HepG2 (cell line): ENCODE measurements around the gene HS6ST1. TPM values are rescaled to one million over a fixed set of nuclear protein-coding genes. Genes with fewer than 3 reads are reported as not detected.
A peak's percentile ranks its signal among the peaks of the same experiment; 100 is the strongest.

Source experiments
- ATAC-seq: fragments of 200-7000 bp; cut with Tn5 transposase; 3 replicates; pipeline ENCODE4 v1.9.1; 2020; ENCODE audit warnings: mild to moderate bottlenecking, moderate library complexity
- BruUV-seq: library from RNA; stranded (reverse); fragments of 400-500 nt; replicated peaks from 2 replicates; lab custom pipeline; 2021; lab: Mats Ljungman, UMichigan
- CTCF ChIA-PET: fragments of 300-600 bp; formaldehyde crosslinking; extraction: SDS; loops from one replicate; lab custom pipeline; 2021; ENCODE audit warnings: low total read pairs, inconsistent platforms, low intra/inter-chr PET ratio; lab: Yijun Ruan, JAX
- POLR2A ChIA-PET: fragments of 350-600 bp; sonication (Branson Sonifier 250); formaldehyde crosslinking; loops from one replicate; lab custom pipeline; 2020; ENCODE audit warnings: antibody characterized with exemption, inconsistent platforms; lab: Yijun Ruan, JAX
- DNase-seq: peaks from one replicate; pipeline ENCODE4 v3.0.0-alpha.2; 2015; ENCODE audit warnings: low spot score
- FAIRE-seq: peaks from 3 replicates; lab custom pipeline; 2011; peaks lifted over from hg19 to GRCh38; lab: Jason Lieb, UNC
- H2AFZ ChIP-seq: one replicate; pipeline ENCODE4 v1.6.1; 2011; ENCODE audit warnings: low read length, inconsistent platforms
- H3K27ac ChIP-seq: fragments of 300-600 bp; 3 replicates; pipeline ENCODE4 v1.8.0; 2011; ENCODE audit warnings: mixed run types, mild to moderate bottlenecking, mixed read lengths, low read length, inconsistent platforms; ENCODE audit not compliant: insufficient read depth; ENCODE audit errors: extremely low read length
- H3K27me3 ChIP-seq, 2 experiments: fragments of 200-600 bp in 1 of 2; 2 replicates in 1 of 2; 3 replicates in 1 of 2; pipeline versions ENCODE4 v1.6.0 to v1.8.0; 2011; ENCODE audit warnings: low read length in 2 of 2, mild to moderate bottlenecking in 2 of 2, moderate library complexity in 2 of 2, inconsistent platforms in 1 of 2; ENCODE audit not compliant: insufficient read depth in 2 of 2, control insufficient read depth in 1 of 2
- H3K36me3 ChIP-seq, 2 experiments: fragments of 200-600 bp in 1 of 2; replicated peaks in 1 of 2; 2 replicates in 1 of 2; 3 replicates in 1 of 2; pipeline versions ENCODE4 v1.5.1 to v1.8.0; 2011; ENCODE audit warnings: low read length in 2 of 2, inconsistent platforms in 1 of 2; ENCODE audit not compliant: insufficient read depth in 2 of 2, control insufficient read depth in 1 of 2
- H3K4me1 ChIP-seq: 2 replicates; pipeline ENCODE4 v1.5.1; 2012; ENCODE audit warnings: low read length, inconsistent platforms; ENCODE audit not compliant: insufficient read depth
- H3K4me2 ChIP-seq: 2 replicates; pipeline ENCODE4 v1.6.0; 2011; ENCODE audit warnings: low read depth, low read length, inconsistent platforms
- H3K4me3 ChIP-seq, 3 experiments: fragments of 200-600 bp in 1 of 3; sonication (generic), shearing (Covaris generic) in 1 of 3; replicated peaks in 1 of 3; 2 replicates each; pipeline ENCODE4 v1.5.1; 2011 to 2016; ENCODE audit warnings: low read length in 3 of 3, inconsistent platforms in 2 of 3, low read depth in 2 of 3, mild to moderate bottlenecking in 2 of 3, control low read depth in 1 of 3, mixed read lengths in 1 of 3; ENCODE audit not compliant: insufficient read depth in 1 of 3
- H3K79me2 ChIP-seq: one replicate; pipeline ENCODE4 v1.6.1; 2011; ENCODE audit warnings: low read length, inconsistent platforms; ENCODE audit not compliant: insufficient read depth
- H3K9ac ChIP-seq: 2 replicates; pipeline ENCODE4 v1.6.0; 2011; ENCODE audit warnings: mild to moderate bottlenecking, low read depth, low read length, inconsistent platforms; ENCODE audit not compliant: insufficient read depth
- H3K9me3 ChIP-seq: 2 replicates; pipeline ENCODE4 v1.5.1; 2012; ENCODE audit warnings: mild to moderate bottlenecking, low read length
- H4K20me1 ChIP-seq: 2 replicates; pipeline ENCODE4 v1.6.0; 2011; ENCODE audit warnings: inconsistent platforms, mild to moderate bottlenecking, low read length, moderate library complexity; ENCODE audit not compliant: insufficient read depth
- ATF1 ChIP-seq: IDR thresholded peaks from 2 replicates; pipeline ENCODE4 v1.6.1; 2016; ENCODE audit warnings: mild to moderate bottlenecking, control low read depth
- CENPT ChIP-seq: sonication (generic); formaldehyde crosslinking; IDR thresholded peaks from 2 replicates; pipeline ENCODE4 v1.8.0; 2022; ENCODE audit warnings: low read depth, mild to moderate bottlenecking, moderate library complexity, missing genetic modification reagents
- HOXD1 ChIP-seq: sonication (generic); formaldehyde crosslinking; IDR thresholded peaks from 2 replicates; pipeline ENCODE4 v1.5.0; 2020; ENCODE audit warnings: missing genetic modification reagents
- IKZF1 ChIP-seq: fragments of 450-650 bp; IDR thresholded peaks from 2 replicates; pipeline ENCODE4 v1.7.1; 2016
- KLF6 ChIP-seq: IDR thresholded peaks from 2 replicates; pipeline ENCODE4 v1.8.0; 2016; ENCODE audit warnings: missing biosample characterization, missing genetic modification reagents
- MYPOP ChIP-seq: sonication (generic); formaldehyde crosslinking; IDR thresholded peaks from 2 replicates; pipeline ENCODE4 v1.8.1; 2023; ENCODE audit warnings: mild to moderate bottlenecking, moderate library complexity, missing genetic modification reagents
- NFIB ChIP-seq: sonication (generic); formaldehyde crosslinking; IDR thresholded peaks from 2 replicates; pipeline ENCODE4 v1.9.0; 2021; ENCODE audit warnings: missing genetic modification reagents, mild to moderate bottlenecking, borderline replicate concordance
- PHF5A ChIP-seq: IDR thresholded peaks from one replicate; pipeline ENCODE4 v1.6.1; 2018; ENCODE audit warnings: low read depth, missing genetic modification reagents; ENCODE audit not compliant: unreplicated experiment
- RBM22 ChIP-seq: fragments of 200-400 bp; formaldehyde crosslinking; optimal IDR thresholded peaks from 2 replicates; pipeline ENCODE3; 2017; ENCODE audit warnings: mild to moderate bottlenecking, low read length, moderate library complexity
- RXRA ChIP-seq: sonication (generic); formaldehyde crosslinking; IDR thresholded peaks from 2 replicates; pipeline ENCODE4 v1.5.1; 2020; ENCODE audit warnings: missing genetic modification reagents
- TAF15 ChIP-seq: fragments of 200-400 bp; formaldehyde crosslinking; IDR thresholded peaks from one replicate; pipeline ENCODE4 v1.6.1; 2018; ENCODE audit warnings: mild to moderate bottlenecking, low read depth, low read length; ENCODE audit not compliant: poor library complexity, severe bottlenecking
- TBL1XR1 ChIP-seq: fragments of 150-350 bp; IDR thresholded peaks from 2 replicates; pipeline ENCODE4 v1.6.1; 2014; ENCODE audit warnings: borderline replicate concordance, low read length; ENCODE audit not compliant: partially characterized antibody
- TMF1 ChIP-seq: sonication (generic); formaldehyde crosslinking; IDR thresholded peaks from 2 replicates; pipeline ENCODE4 v1.8.1; 2022; ENCODE audit warnings: low read depth, missing genetic modification reagents
- ZBTB33 ChIP-seq: sonication (generic); formaldehyde crosslinking; IDR thresholded peaks from 2 replicates; pipeline ENCODE4 v1.4.0; 2020; ENCODE audit warnings: missing genetic modification reagents
- ZKSCAN1 ChIP-seq: fragments of 150-350 bp; IDR thresholded peaks from 2 replicates; pipeline ENCODE4 v1.6.1; 2014; ENCODE audit warnings: low read length
- ZNF207 ChIP-seq: fragments of 450-650 bp; IDR thresholded peaks from 2 replicates; pipeline ENCODE4 v1.6.1; 2016; ENCODE audit warnings: antibody characterized with exemption, borderline replicate concordance
- ZNF468 ChIP-seq: sonication (generic); formaldehyde crosslinking; IDR thresholded peaks from 2 replicates; pipeline ENCODE4 v1.8.0; 2022; ENCODE audit warnings: mild to moderate bottlenecking, moderate library complexity, missing genetic modification reagents
- ZNF547 ChIP-seq: sonication (generic); formaldehyde crosslinking; IDR thresholded peaks from 2 replicates; pipeline ENCODE4 v1.5.1; 2020; ENCODE audit warnings: mild to moderate bottlenecking, missing genetic modification reagents
- ZNF704 ChIP-seq: sonication (generic); formaldehyde crosslinking; IDR thresholded peaks from 2 replicates; pipeline ENCODE4 v1.8.1; 2023; ENCODE audit warnings: mild to moderate bottlenecking, inconsistent platforms, moderate library complexity, missing genetic modification reagents, borderline replicate concordance
- ZNF709 ChIP-seq: sonication (generic); formaldehyde crosslinking; IDR thresholded peaks from 2 replicates; pipeline ENCODE4 v1.5.0; 2020; ENCODE audit warnings: mild to moderate bottlenecking, missing genetic modification reagents
- WGBS: methylation state at CpG from one replicate; pipeline ENCODE4 v1.1.6; 2017; ENCODE audit warnings: low lambda C conversion rate; 5-methylcytosine and 5-hydroxymethylcytosine counted together
- in situ Hi-C: cut with HindIII; loops from 2 replicates; pipeline ENCODE4 v1.10.0; 2017; ENCODE audit warnings: low pct_unique_long_range_greater_than_20kb; ENCODE audit not compliant: extremely low pct_ligation_motif_present
- intact Hi-C: fragments of 100-400 bp; cut with micrococcal nuclease; formaldehyde crosslinking; loops from one replicate; pipeline ENCODE4 v1.10.0; 2022; ENCODE audit not compliant: unreplicated experiment
- polyA plus RNA-seq, 8 experiments: library from polyadenylated mRNA; depleted of rRNA in 3 of 8; stranded (reverse) in 7 of 8; unstranded in 1 of 8; fragments of >200 nt; fragmentation: Illumina TruSeq in 4 of 8; extraction: Trizol in 4 of 8; gene quantifications; 2 replicates each; pipeline versions ENCODE4 v1.2.1 to v1.2.3, GENCODE V29; 2011 to 2016; ENCODE audit warnings: low read depth in 4 of 8, missing spikeins in 1 of 8, mixed read lengths in 1 of 8; ENCODE audit not compliant: insufficient read depth in 1 of 8
- total RNA-seq, 5 experiments: library from RNA; depleted of rRNA; stranded (reverse); fragments of >200 nt; fragmentation: Illumina TruSeq; extraction: Trizol; gene quantifications; 2 replicates each; pipeline ENCODE4 v1.2.3, GENCODE V29; 2016; ENCODE audit warnings: low read depth in 1 of 5

HS6ST1 gene
- total and polyA plus RNA-seq, 2 of the 13 experiments (the other 11 are each of a cell fraction or from before 2014, with no cell fraction given): 34.5 to 84.6 TPM

GRCh38 chr2:128300151-128301020, 18.3 kb downstream of the HS6ST1 start:
- WGBS: 85% methylated on average over 11 of the region's 23 CpGs
- intact Hi-C loops (no loop called here), in situ Hi-C loops (no loop called here)
- no peaks in the 10 kb centered on the region for H3K9me3 ChIP-seq
- peaks cover 89% of the 10 kb centered on the region for H4K20me1 ChIP-seq
- no peak overlapping the region for H3K27ac ChIP-seq
- no TSS peak for BruUV-seq
- no peak overlapping the region for H3K9ac ChIP-seq
- ChIA-PET CTCF (no interaction called here), POLR2A (no interaction called here)
- H3K4me1 ChIP-seq: peaks cover 34% of the 10 kb centered on the region
- H3K4me3 ChIP-seq: no peak overlapping the region
- H3K36me3 ChIP-seq: peaks cover 38 to 83% of the 10 kb centered on the region in 2 experiments
- no peak overlapping the region for H3K4me2 ChIP-seq
- peaks cover 100% of the 10 kb centered on the region for H3K79me2 ChIP-seq
- H2AFZ ChIP-seq: no peak overlapping the region
- FAIRE-seq: no peak
- DNase-seq: no peak
- no peak for ATAC-seq
- H3K27me3 ChIP-seq: no peaks in the 10 kb centered on the region
- TF ChIP-seq ZNF704 (no peak), PHF5A (CRISPR knock-in tag) (no peak), ZNF709 (CRISPR knock-in tag) (no peak), ZKSCAN1 (no peak), NFIB (CRISPR knock-in tag) (no peak), TMF1 (no peak), MYPOP (CRISPR knock-in tag) (no peak), ZNF207 (no peak), TAF15 (no peak), KLF6 (CRISPR knock-in tag) (no peak), TBL1XR1 (no peak), RXRA (CRISPR knock-in tag) (0 out of 2 replicates have a peak, but pooled peaks have one; percentile 17), ZBTB33 (CRISPR knock-in tag) (0 out of 2 replicates have a peak, but pooled peaks have one; percentile 17), RBM22 (peak; percentile 20), HOXD1 (CRISPR knock-in tag) (no peak), IKZF1 (no peak), CENPT (CRISPR knock-in tag) (0 out of 2 replicates have a peak, but pooled peaks have one; percentile 32), ZNF468 (CRISPR knock-in tag) (no peak), ZNF547 (no peak), ATF1 (CRISPR knock-in tag) (no peak)
